OCI-LY3 (cell line): ENCODE results near the gene NDUFV3.

Experiments
- H2AFZ ChIP-seq: fragments of 200-600, 300-600 bp; shearing (Covaris generic); 2 replicates; pipeline ENCODE4 v1.6.0; 2014; ENCODE audit warnings: antibody characterized with exemption, low read depth, low read length
- H3K27ac ChIP-seq: fragments of 200-600, 300-600 bp; sonication (generic); 2 replicates; pipeline ENCODE4 v1.5.1; 2014; ENCODE audit warnings: mild to moderate bottlenecking, low read length, moderate library complexity, mixed read lengths
- H3K27me3 ChIP-seq: fragments of 200-600, 300-600 bp; sonication (generic); 2 replicates; pipeline ENCODE4 v1.6.1; 2014; ENCODE audit warnings: low read depth, low read length, mixed read lengths
- H3K36me3 ChIP-seq: fragments of 200-600, 300-600 bp; sonication (generic); replicated peaks from 2 replicates; pipeline ENCODE3; 2014; ENCODE audit warnings: low read depth, low read length, mixed read lengths
- H3K4me1 ChIP-seq: fragments of 300-600, 200-600 bp; sonication (generic); 2 replicates; pipeline ENCODE4 v1.6.1; 2014; ENCODE audit warnings: low read length, mixed read lengths
- H3K4me2 ChIP-seq: fragments of 200-600, 300-600 bp; sonication (generic); 2 replicates; pipeline ENCODE4 v1.6.1; 2014; ENCODE audit warnings: low read length, mixed read lengths
- H3K4me3 ChIP-seq: fragments of 300-600, 200-600 bp; sonication (generic); 2 replicates; pipeline ENCODE4 v1.5.1; 2014; ENCODE audit warnings: antibody characterized with exemption, mild to moderate bottlenecking, low read length, moderate library complexity
- H3K79me2 ChIP-seq: fragments of 300-600, 200-600 bp; shearing (Covaris generic); 2 replicates; pipeline ENCODE4 v1.6.1; 2014; ENCODE audit warnings: mild to moderate bottlenecking, low read length, mixed read lengths
- H3K9ac ChIP-seq: fragments of 300-600, 200-600 bp; shearing (Covaris generic); 2 replicates; pipeline ENCODE4 v1.6.0; 2014; ENCODE audit warnings: mild to moderate bottlenecking, low read length, moderate library complexity
- H3K9me3 ChIP-seq: fragments of 200-600, 300-600 bp; shearing (Covaris generic); 2 replicates; pipeline ENCODE4 v1.6.1; 2014; ENCODE audit warnings: low read length, mixed read lengths; ENCODE audit not compliant: insufficient read depth
- H4K20me1 ChIP-seq: fragments of 200-600, 300-600 bp; sonication (generic); 2 replicates; pipeline ENCODE4 v1.6.1; 2016; ENCODE audit warnings: low read length, mixed read lengths; ENCODE audit not compliant: insufficient read depth
- CTCF ChIP-seq: fragments of 200-600, 300-600 bp; sonication (generic); IDR thresholded peaks from 2 replicates; pipeline ENCODE4 v1.5.1; 2014; ENCODE audit warnings: antibody characterized with exemption, low read length, low read depth
- EZH2phosphoT487 ChIP-seq: fragments of 200-600 bp; shearing (Covaris generic); IDR thresholded peaks from 2 replicates; pipeline ENCODE4 v1.6.1; 2018; ENCODE audit warnings: antibody characterized with exemption, mixed run types, low read depth

NDUFV3 gene

DNA sequence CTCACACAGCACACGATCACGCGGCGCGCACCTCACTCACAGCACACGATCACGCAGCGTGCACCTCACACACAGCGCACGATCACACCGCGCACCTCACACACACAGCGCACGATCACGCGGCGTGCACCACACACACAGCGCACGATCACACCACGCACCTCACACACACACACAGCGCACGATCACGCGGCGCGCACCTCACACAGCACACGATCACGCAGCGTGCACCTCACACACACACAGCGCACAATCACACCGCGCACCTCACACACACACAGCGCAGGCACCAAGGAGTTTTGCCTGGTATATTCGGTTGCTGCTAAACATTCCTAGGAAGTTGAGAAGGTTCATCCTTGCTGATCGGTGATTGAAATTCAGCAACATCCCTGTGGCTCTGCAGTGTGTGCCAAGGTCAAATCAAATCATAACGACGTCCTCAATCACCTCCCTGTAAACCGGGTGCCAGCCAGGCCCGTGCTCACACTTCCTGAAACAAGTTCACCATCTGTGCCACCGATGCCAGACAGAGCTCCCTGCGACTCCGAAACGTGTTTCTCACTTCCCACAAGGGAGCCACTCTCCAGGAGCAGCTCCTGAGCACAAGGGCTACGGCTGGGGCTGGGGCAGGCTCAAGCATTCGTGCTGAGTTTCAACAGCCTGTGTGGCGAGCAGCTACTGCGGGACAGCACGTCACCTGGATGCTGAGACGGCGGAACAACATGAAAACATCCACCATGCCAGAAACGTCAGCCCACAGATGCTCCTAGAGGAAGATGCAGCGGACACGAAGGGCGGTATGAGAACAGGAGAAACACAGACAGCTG, 44.0 kb upstream of the NDUFV3 start:
- Histone ChIP-seq H4K20me1 (peaks cover 2% of the 10 kb centered on the region; the same call in 1 of the 2 replicates), H3K4me1 (no peaks in the 10 kb centered on the region), H3K27ac (no peak overlapping the region), H3K79me2 (peaks cover 61% of the 10 kb centered on the region), H3K9ac (no peak overlapping the region), H3K4me2 (no peak overlapping the region), H2AFZ (no peak overlapping the region), H3K9me3 (no peaks in the 10 kb centered on the region), H3K36me3 (peaks cover 28% of the 10 kb centered on the region), H3K4me3 (no peak overlapping the region), H3K27me3 (no peaks in the 10 kb centered on the region)
- TF ChIP-seq EZH2phosphoT487, result no peak

- H3K9ac ChIP-seq, result no peak overlapping the region
- no peaks in the 10 kb centered on the region for H4K20me1 ChIP-seq
- peaks cover 54% of the 10 kb centered on the region for H3K79me2 ChIP-seq
- no peak for TF ChIP-seq CTCF
- TF ChIP-seq EZH2phosphoT487, result no peak
- H2AFZ ChIP-seq, result no peak overlapping the region
- no peak overlapping the region for H3K4me2 ChIP-seq
- H3K4me3 ChIP-seq, result no peak overlapping the region
- no peaks in the 10 kb centered on the region for H3K27me3 ChIP-seq
- no peaks in the 10 kb centered on the region for H3K4me1 ChIP-seq
- peaks cover 24% of the 10 kb centered on the region for H3K36me3 ChIP-seq
- no peaks in the 10 kb centered on the region for H3K9me3 ChIP-seq
- H3K27ac ChIP-seq, result no peak overlapping the region
Measured at GRCh38 chr21:42849759-42850412, 43.2 kb upstream of the NDUFV3 start.

DNA sequence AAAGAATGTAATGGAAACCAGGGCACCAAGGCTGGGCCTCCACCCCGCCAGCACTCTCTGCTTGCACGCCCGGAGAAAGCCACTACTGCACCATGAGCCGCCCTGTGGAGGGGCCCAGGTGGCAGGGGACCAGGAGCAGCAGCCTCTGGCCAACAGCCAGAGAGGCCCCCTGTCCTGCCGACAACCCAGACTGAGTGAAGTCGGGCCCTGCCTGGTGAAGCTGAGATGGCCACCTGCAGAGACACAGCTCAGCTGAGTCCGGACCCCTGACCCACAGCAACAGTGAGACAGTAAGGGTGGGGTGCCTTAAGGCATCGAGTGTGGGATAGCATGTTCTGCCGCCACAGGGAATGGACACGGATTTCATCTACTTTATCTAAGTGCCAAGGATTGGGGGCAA, 42.6 kb upstream of the NDUFV3 start:
- peaks cover 26% of the 10 kb centered on the region for H3K36me3 ChIP-seq

GRCh38 chr21:42850866-42851391, 42.2 kb upstream of the NDUFV3 start:
- Histone ChIP-seq H2AFZ (no peak overlapping the region), H3K27ac (no peak overlapping the region), H3K4me2 (no peak overlapping the region), H3K79me2 (peaks cover 43% of the 10 kb centered on the region), H4K20me1 (no peaks in the 10 kb centered on the region), H3K9me3 (no peaks in the 10 kb centered on the region), H3K9ac (no peak overlapping the region), H3K4me1 (no peaks in the 10 kb centered on the region), H3K27me3 (no peaks in the 10 kb centered on the region), H3K36me3 (peaks cover 31% of the 10 kb centered on the region), H3K4me3 (no peak overlapping the region)
- TF ChIP-seq CTCF, result peak; percentile 51
- no peak for TF ChIP-seq EZH2phosphoT487

More for the DNA sequence above, 42.6 kb upstream of the NDUFV3 start:
- Histone ChIP-seq H3K27me3 (no peaks in the 10 kb centered on the region), H3K9ac (no peak overlapping the region), H3K27ac (no peak overlapping the region), H3K79me2 (peaks cover 48% of the 10 kb centered on the region), H2AFZ (no peak overlapping the region), H3K4me3 (no peak overlapping the region), H4K20me1 (no peaks in the 10 kb centered on the region), H3K4me1 (no peaks in the 10 kb centered on the region), H3K9me3 (no peaks in the 10 kb centered on the region), H3K4me2 (no peak overlapping the region)
- TF ChIP-seq CTCF (no peak), EZH2phosphoT487 (no peak)
